ENCODE data around the gene POLH. TPM values are rescaled to one million over a fixed set of nuclear protein-coding genes. Genes with fewer than 3 reads are reported as not detected.
"Not testable (repeated sequence)": the region's sequence is repeated elsewhere in the genome, so short reads cannot be mapped to it uniquely, and the experiment has no call there.

POLH gene
- total RNA-seq, 4 donors from 2014 or later: 5.4 to 35.1 (median 8.8) TPM

DNA sequence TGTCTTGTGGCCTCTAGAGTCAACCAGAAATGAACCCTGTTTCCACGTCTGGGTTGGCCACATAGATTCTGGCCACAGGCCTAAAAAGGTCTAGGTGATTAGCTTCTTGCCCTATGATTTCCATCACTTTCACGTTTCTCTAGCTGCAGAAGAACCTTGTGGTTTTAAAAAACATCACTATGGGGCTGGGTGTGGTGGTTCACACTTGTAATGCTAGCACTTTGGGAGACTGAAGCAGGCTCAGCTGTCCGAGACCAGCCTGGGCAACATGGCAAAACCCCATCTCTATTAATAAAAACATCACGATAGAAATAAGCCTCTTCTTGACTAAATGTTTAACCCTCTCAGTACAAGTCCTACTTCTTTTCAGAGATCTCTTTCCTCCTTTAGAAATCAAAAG, 31.5 kb upstream of the POLH start:
- Histone ChIP-seq H3K27ac (no peak overlapping the region), H3K36me3 (no peaks in the 10 kb centered on the region), H3K4me1 (no peaks in the 10 kb centered on the region), H3K9me3 (no peaks in the 10 kb centered on the region), H3K27me3 (no peaks in the 10 kb centered on the region), H3K4me3 (no peak overlapping the region)
- no peak for TF ChIP-seq POLR2A (IDR thresholded peaks at IDR 0.05)
- TF ChIP-seq, protein P1, sequence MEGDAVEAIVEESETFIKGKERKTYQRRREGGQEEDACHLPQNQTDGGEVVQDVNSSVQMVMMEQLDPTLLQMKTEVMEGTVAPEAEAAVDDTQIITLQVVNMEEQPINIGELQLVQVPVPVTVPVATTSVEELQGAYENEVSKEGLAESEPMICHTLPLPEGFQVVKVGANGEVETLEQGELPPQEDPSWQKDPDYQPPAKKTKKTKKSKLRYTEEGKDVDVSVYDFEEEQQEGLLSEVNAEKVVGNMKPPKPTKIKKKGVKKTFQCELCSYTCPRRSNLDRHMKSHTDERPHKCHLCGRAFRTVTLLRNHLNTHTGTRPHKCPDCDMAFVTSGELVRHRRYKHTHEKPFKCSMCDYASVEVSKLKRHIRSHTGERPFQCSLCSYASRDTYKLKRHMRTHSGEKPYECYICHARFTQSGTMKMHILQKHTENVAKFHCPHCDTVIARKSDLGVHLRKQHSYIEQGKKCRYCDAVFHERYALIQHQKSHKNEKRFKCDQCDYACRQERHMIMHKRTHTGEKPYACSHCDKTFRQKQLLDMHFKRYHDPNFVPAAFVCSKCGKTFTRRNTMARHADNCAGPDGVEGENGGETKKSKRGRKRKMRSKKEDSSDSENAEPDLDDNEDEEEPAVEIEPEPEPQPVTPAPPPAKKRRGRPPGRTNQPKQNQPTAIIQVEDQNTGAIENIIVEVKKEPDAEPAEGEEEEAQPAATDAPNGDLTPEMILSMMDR (IDR thresholded peaks at IDR 0.05): no peak
- intact Hi-C loops (cut with DNase I; ENCODE audit: low total_unique reads): no loop called here
- no peak for DNase-seq

DNA sequence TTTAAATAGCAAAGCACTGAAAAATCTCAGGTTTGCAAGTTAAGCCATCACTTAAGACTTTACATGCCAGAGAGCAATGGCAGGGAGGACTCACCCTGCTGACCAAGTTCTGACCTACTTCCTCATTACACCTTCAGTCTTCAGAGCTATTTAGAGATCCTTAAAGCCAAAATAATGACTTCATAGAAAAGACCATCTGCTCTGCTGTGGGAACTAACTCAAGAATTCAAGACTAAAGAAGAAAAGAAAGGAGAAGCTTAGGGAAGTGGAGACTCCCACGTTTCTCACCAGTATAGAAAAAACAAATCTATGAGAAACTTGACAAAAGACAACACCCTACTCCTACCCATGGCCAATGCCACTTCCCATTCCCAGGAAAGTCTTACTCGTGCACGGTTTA, 28.8 kb upstream of the POLH start:
- TF ChIP-seq, protein P1 (IDR thresholded peaks at IDR 0.05): no peak
- no peak for TF ChIP-seq POLR2A (IDR thresholded peaks at IDR 0.05)
- DNase-seq: no peak
- H3K27ac ChIP-seq: no peak overlapping the region
- no peaks in the 10 kb centered on the region for H3K27me3 ChIP-seq
- no peaks in the 10 kb centered on the region for H3K4me1 ChIP-seq
- no peak overlapping the region for H3K4me3 ChIP-seq
- H3K36me3 ChIP-seq: no peaks in the 10 kb centered on the region
- intact Hi-C loops (cut with DNase I; ENCODE audit: low total_unique reads): no loop called here
- no peaks in the 10 kb centered on the region for H3K9me3 ChIP-seq

DNA sequence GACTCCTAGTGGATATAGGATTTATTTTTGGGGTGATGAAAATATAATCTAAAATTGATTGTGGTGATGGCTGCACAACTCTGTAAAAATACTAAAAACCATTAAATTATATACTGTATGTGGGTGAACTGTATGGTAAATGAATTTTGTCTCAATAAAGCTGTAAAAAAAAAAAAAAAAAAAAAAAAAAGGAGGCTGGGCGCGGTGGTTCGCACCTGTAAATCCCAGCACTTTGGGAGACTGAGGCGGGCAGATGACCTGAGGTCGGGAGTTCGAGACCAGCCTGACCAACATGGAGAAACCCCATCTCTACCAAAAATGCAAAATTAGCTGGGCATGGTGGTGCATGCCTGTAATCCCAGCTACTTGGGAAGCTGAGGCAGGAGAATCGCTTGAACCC, 18.4 kb upstream of the POLH start:
- H3K27ac ChIP-seq; DNase-seq; H3K36me3 ChIP-seq; H3K4me3 ChIP-seq; H3K27me3 ChIP-seq; intact Hi-C loops (cut with DNase I; ENCODE audit: low total_unique reads); H3K4me1 ChIP-seq; H3K9me3 ChIP-seq: not testable (repeated sequence)

DNA sequence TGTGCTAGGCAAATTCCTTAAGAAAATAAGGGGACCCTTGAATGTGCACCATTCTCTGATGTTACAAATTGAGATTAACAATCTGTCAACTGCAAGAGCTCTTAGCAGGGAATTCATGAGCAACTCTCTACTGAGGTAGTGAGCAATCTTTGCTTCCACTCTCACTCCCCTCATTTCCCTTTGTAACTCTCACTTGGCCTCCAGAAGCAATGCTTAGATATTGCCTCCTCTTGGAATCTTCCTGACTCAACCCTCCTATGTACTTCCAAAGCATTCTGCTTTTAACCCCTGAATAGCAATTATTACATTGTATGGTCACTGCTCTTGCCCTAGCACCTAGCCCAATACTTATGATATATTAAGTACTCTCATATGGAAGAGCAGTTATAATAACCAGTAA, 16.7 kb upstream of the POLH start:
- no peak overlapping the region for H3K4me3 ChIP-seq
- intact Hi-C loops (cut with DNase I; ENCODE audit: low total_unique reads): no loop called here
- no peak overlapping the region for H3K27ac ChIP-seq
- no peaks in the 10 kb centered on the region for H3K27me3 ChIP-seq
- no peak for DNase-seq
- TF ChIP-seq POLR2A (IDR thresholded peaks at IDR 0.05): no peak
- TF ChIP-seq, protein P1 (IDR thresholded peaks at IDR 0.05): no peak
- no peaks in the 10 kb centered on the region for H3K9me3 ChIP-seq
- no peaks in the 10 kb centered on the region for H3K4me1 ChIP-seq
- H3K36me3 ChIP-seq: no peaks in the 10 kb centered on the region

DNA sequence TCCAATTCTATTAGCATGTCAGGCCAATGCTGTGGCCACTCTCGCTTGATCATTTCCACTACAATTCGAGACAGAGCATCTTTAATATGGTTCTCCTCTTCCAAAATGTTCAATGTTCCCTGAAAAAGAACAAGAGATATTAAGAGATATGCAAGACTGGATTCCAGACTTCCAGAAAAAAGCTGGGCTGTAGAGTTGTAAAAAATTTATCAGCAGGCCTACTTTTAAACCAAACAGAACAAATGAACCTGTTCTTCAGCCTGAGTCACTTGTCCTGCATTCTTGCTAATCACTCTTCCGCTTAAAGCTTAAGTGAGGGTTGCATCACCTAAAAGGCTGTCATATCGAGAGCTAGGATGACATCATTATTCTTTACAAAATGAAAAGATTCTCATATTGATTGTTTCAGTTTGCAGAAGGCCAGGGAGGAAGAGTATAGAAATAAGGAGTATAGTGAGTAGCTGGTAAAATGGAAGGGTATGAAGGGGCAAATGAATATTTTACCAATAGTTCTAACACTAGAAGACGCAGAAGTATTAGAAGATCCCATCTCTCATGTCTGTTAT, 5.0 kb upstream of the POLH start:
- intact Hi-C loops (cut with DNase I; ENCODE audit: low total_unique reads): no loop called here
- no peaks in the 10 kb centered on the region for H3K36me3 ChIP-seq

More for the DNA sequence above, 5.0 kb upstream of the POLH start:
- Histone ChIP-seq H3K4me1 (no peaks in the 10 kb centered on the region), H3K27ac (no peak overlapping the region), H3K27me3 (no peaks in the 10 kb centered on the region), H3K4me3 (no peak overlapping the region), H3K9me3 (no peaks in the 10 kb centered on the region)
- TF ChIP-seq, protein P1 (IDR thresholded peaks at IDR 0.05): no peak
- no peak for TF ChIP-seq POLR2A (IDR thresholded peaks at IDR 0.05)
- no peak for DNase-seq

Data from uterus (tissue), 4 donors.